SU-DHL-6 (cell line): ENCODE measurements around the gene DAAM1.

Source experiments
- EZH2phosphoT487 ChIP-seq: fragments of 200-600 bp; sonication (generic), shearing (Covaris generic); conservative IDR thresholded peaks from 2 replicates; pipeline ENCODE4 v1.6.1; 2018; ENCODE audit warnings: mild to moderate bottlenecking, antibody characterized with exemption, low read length, moderate library complexity, mixed read lengths
- TF ChIP-seq, protein P1 (sequence below): fragments of 200-600 bp; sonication (generic); IDR thresholded peaks from one replicate; pipeline ENCODE4 v1.5.1; 2017; ENCODE audit warnings: antibody characterized with exemption, mild to moderate bottlenecking, low read length, moderate library complexity; ENCODE audit not compliant: insufficient read depth, poor library complexity, severe bottlenecking

DNA sequence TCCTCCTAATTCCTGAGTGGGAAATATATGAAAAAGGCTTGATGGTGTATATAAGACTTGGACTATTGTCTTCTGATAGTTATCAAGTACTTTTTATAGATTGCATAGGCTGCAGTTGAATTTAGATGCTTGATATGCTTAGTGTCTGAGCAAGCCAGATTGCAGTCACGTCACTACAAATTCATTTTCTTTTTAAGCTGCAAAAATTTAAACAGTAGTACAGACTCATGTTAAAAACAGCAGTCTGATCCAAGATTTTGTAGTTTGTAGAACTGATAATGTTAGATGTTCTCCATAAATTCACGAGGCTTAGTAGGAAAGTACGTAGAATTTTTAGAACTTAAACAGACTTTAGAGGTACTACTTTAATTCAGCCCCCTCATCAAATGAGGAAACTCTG is 150.3 kb downstream of the DAAM1 start:
- TF ChIP-seq, protein P1, sequence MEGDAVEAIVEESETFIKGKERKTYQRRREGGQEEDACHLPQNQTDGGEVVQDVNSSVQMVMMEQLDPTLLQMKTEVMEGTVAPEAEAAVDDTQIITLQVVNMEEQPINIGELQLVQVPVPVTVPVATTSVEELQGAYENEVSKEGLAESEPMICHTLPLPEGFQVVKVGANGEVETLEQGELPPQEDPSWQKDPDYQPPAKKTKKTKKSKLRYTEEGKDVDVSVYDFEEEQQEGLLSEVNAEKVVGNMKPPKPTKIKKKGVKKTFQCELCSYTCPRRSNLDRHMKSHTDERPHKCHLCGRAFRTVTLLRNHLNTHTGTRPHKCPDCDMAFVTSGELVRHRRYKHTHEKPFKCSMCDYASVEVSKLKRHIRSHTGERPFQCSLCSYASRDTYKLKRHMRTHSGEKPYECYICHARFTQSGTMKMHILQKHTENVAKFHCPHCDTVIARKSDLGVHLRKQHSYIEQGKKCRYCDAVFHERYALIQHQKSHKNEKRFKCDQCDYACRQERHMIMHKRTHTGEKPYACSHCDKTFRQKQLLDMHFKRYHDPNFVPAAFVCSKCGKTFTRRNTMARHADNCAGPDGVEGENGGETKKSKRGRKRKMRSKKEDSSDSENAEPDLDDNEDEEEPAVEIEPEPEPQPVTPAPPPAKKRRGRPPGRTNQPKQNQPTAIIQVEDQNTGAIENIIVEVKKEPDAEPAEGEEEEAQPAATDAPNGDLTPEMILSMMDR = no peak
- TF ChIP-seq EZH2phosphoT487 = no peak
